Fibroblast of mammary gland (primary cell): ENCODE measurements around the gene MRPL55.
A peak's percentile ranks its signal among the peaks of the same experiment; 100 is the strongest.

ENCODE experiments used
- DNase-seq: peaks from one replicate; pipeline ENCODE4 v3.0.0-alpha.2; 2010; ENCODE audit warnings: low read depth
- H3K4me3 ChIP-seq: 2 replicates; pipeline ENCODE4 v1.5.1; 2011; ENCODE audit warnings: low read depth, mild to moderate bottlenecking, low read length, moderate library complexity; ENCODE audit not compliant: control insufficient read depth
- TF ChIP-seq, protein P1 (sequence below): conservative IDR thresholded peaks from 2 replicates; pipeline ENCODE4 v1.5.1; 2011; ENCODE audit warnings: low read depth, low read length, inconsistent platforms; ENCODE audit not compliant: control insufficient read depth, insufficient read depth

The MRPL55 gene

DNA sequence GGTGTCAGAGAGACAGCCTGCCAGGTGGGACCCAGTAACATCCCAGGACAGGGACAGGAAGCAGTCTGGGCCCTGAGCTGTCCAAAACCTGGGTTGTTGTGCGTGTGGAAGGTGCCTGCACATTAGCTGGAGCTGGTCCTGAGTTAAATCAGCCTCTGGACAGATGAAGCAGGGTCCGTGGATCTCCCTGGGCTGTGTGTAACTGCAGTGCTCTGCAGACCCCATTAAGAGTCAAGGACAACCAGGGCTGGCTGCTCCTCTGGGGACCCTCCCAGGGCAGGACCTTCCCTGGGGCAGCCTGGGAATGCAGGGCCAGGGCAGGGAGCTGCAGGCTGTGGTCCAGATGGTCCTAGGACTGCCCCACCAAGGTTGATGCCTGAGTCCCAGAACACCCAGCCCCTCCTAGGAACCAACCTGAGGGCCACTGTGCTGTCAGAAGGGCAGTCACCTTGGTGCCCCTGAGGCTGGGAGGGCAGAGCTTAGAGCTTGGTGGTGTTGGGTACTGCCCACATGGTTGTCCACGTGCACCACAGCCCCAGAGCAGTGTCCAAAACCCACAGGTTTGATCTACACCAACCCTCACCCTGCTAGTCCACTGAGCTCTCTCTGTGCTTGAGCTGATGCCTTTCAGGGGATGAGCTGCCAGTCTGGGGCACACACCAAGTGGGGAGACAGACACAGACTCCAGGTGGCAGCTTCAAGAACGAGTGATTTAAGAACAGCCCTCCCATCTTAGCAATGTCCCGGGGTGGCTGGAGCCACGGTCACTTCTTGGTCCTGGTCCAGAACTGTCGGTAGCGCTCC, 2.9 kb downstream of the MRPL55 start:
- H3K4me3 ChIP-seq = no peak overlapping the region
- TF ChIP-seq, protein P1, sequence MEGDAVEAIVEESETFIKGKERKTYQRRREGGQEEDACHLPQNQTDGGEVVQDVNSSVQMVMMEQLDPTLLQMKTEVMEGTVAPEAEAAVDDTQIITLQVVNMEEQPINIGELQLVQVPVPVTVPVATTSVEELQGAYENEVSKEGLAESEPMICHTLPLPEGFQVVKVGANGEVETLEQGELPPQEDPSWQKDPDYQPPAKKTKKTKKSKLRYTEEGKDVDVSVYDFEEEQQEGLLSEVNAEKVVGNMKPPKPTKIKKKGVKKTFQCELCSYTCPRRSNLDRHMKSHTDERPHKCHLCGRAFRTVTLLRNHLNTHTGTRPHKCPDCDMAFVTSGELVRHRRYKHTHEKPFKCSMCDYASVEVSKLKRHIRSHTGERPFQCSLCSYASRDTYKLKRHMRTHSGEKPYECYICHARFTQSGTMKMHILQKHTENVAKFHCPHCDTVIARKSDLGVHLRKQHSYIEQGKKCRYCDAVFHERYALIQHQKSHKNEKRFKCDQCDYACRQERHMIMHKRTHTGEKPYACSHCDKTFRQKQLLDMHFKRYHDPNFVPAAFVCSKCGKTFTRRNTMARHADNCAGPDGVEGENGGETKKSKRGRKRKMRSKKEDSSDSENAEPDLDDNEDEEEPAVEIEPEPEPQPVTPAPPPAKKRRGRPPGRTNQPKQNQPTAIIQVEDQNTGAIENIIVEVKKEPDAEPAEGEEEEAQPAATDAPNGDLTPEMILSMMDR = no peak
- DNase-seq = no peak

DNA sequence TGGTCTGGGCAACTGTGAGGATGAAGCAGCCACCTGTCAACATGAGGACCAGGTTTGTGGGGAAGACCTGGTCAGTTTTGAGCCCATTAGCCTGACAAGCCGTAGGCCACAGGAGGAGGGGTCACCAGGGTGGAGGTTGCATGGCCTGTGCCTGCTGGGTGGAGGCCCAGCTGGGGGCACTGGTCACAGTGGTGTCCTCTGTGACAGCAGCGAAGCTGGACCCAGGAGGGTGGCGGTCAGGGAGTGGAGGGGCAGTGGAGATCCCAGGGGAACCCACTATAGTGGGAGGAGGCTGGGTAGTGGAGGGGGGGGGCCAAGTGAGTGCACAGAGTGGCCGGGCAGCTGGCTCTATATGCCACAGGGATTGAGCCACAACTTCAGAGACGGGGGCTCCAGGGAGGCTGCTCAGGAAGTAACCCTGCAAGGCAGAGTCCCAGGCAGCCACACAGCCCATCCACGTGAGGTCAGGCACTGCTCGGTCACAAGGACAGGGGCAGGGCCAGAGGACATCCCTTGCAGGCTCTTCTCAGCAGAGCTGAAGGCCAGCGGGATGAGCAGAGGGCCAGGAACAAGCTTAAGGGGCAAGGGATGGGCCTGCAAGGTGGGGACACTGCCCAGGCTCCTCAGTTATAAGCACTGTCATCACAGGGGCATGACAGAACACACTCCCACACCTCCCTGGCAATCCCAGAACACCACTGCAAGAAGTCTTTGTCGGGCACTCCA, 3.7 kb downstream of the MRPL55 start:
- no peak overlapping the region for H3K4me3 ChIP-seq
- TF ChIP-seq, protein P1 = no peak
- DNase-seq = no peak

DNA sequence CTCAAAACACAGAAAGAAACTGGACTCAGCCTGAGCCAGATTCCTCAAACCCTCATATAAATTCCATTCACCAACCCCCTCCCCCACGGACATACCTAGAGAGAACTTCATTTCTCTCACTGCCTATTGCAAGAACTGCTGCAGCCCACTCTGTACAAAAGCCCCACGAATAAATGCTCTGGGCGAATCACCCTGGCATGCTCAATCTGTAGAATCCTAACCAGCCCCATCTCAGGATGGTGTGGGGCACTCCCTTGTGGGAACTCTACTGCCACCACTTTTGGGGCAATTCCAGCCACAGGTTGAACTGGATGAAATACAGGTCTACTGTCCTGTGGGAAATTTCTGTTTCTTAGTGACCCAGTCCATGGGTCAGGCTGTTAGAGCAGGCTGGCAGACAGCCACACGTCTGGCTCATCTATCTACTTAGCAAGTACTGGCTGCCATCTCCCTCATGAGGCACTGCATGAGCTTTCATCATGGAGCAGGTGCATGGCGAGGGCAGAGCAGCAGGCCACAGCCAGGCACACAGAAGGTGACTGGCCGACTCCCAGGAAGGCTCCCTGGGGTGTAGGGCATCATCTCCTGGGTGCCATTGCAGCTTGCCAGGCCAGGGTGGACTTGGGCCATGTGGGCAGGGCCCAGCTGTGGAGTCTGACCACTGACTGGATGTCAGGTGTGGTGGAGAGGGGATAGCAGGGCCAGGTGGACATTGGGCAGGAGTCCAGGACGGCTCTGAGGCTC, 4.4 kb downstream of the MRPL55 start:
- no peak overlapping the region for H3K4me3 ChIP-seq
- TF ChIP-seq, protein P1 = no peak
- DNase-seq = peak; percentile 37

DNA sequence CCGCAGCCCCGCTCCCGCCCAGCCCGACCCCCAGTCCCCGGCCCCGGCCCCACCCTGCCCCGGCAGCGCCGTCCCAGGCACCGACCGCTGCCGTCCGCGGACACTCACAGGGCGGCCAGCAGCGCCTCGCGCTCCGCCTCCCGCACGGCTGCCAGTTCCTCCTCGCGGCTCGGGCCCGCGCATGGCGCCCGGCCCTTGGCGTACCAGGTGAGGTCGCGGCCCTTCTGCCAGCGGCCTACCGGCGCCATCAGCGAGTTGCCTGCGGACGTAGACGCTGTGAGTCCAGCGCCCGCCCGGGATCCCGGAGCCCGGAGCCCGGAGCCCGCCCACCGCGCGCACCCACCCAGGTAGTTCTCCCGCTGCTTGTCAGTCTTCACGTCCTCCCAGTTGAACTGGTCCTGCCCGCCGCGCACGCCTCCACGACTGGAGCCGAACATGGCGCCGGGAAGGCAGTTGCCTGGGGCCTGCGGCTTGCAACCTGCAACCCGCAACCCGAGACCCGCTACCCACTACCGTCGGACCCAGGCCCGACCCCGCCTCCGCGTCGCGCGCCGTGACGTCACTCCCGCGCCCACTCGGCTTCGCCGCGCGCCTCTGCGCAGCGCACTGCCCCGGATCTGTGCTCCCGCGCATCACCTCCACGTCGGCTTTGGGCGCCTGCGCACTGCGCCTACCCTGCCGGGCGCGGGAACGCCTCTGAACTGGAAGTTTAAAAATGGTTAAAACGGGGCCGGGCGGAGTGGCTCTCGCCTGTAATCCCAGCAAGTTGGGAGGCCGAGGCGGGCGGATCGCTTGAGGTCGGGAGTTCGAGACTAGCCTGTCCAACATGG, 6.1 kb downstream of the MRPL55 start, which contains the start of gene C1orf35:
Gene C1orf35 (minus strand): TSS at position 535 of the 830 bp plus-strand sequence. CDS start 98 bp downstream, at position 437.
- TF ChIP-seq, protein P1 = no peak
- peak within 1 kb of the TSS; percentile 78 for H3K4me3 ChIP-seq

DNA sequence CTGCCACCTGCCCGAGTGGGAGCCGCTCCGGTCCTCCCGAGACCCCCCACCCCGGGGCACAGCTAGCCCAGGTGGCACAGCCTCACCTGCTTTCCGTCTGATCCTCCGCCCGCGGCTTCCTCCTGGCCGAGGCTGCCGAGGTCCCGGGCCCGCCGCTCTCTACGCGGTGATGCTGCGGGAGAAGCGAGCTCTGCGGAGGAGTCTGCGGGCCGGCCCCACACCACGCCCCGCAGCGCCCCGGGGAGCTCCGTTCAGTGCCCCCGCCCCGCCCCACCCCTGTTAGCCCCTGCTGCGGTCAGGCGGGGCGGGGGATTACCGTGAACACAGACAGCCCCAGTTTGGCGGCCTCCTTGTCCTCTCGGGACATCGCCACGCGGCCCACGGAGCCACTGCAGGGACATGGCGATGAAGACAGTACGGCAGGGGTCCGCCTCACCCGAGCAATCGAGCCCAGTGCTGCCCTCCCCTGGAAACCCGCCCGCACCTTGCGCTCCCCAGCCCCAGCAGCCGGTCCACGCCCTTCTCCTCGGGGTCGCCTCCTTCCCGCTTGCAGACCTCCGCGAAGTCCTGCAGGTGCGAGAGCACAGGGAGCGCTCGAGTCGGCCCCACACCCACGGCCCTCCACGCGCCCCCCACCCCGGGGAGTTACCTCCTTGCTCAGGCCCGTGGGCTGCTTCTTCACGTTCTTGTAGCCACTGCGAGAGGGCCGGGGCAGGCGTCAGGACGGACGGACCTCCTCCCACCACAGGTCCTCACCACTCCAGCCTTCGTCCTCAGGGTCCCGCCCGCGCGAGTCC, 6.9 kb downstream of the MRPL55 start:
- TF ChIP-seq, protein P1 = no peak
- DNase-seq = no peak

More for the DNA sequence above, 6.1 kb downstream of the MRPL55 start, which contains the start of gene C1orf35:
- peak; percentile 88 for DNase-seq

More for the DNA sequence above, 6.9 kb downstream of the MRPL55 start:
- H3K4me3 ChIP-seq = peak overlapping the region; percentile 78
